Breast epithelium (tissue), 4 donors: Measurements from ENCODE around the gene TRMU. TPM values are rescaled to one million over a fixed set of nuclear protein-coding genes. Genes with fewer than 3 reads are reported as not detected.

Source experiments
- DNase-seq, 2 donors: peaks; one replicate each; pipeline ENCODE4 v3.0.0-alpha.2; 2019; ENCODE audit warnings: low spot score in 2 of 2
- H3K27ac ChIP-seq, 2 donors: fragments of 200-600 bp; sonication (generic) in 1 of 2; one replicate each; pipeline ENCODE4 v1.5.1; 2016 to 2019; ENCODE audit warnings: mild to moderate bottlenecking in 1 of 2
- H3K27me3 ChIP-seq, 2 donors: fragments of 200-600 bp; sonication (generic) in 1 of 2; one replicate each; pipeline versions ENCODE4 v1.5.1 to v1.6.0; 2017 to 2019; ENCODE audit warnings: control low read depth in 1 of 2, mild to moderate bottlenecking in 1 of 2
- H3K36me3 ChIP-seq: fragments of 200-600 bp; one replicate; pipeline ENCODE4 v1.5.1; 2019
- H3K4me1 ChIP-seq, 2 donors: fragments of 200-600 bp; sonication (generic); one replicate each; pipeline ENCODE4 v1.5.1; 2016 to 2019; ENCODE audit warnings: control low read depth in 1 of 2
- H3K4me3 ChIP-seq, 3 donors: fragments of 200-600 bp; sonication (generic); 1 replicate in 2 of 3; 2 replicates in 1 of 3; pipeline ENCODE4 v1.5.1; 2016 to 2019; ENCODE audit warnings: mild to moderate bottlenecking in 3 of 3, moderate library complexity in 2 of 3
- H3K9me3 ChIP-seq, 2 donors: fragments of 200-600 bp; sonication (generic) in 1 of 2; one replicate each; pipeline ENCODE4 v1.5.1; 2016 to 2019; ENCODE audit warnings: control low read depth in 1 of 2
- CTCF ChIP-seq, 3 donors: fragments of 450-650 bp; IDR thresholded peaks; one replicate each; pipeline ENCODE4 v1.5.1; 2016 to 2017; ENCODE audit warnings: antibody characterized with exemption in 3 of 3, mild to moderate bottlenecking in 3 of 3, moderate library complexity in 3 of 3
- POLR2A ChIP-seq: fragments of 450-650 bp; IDR thresholded peaks from one replicate; pipeline ENCODE4 v1.6.1; 2016; ENCODE audit warnings: antibody characterized with exemption, mild to moderate bottlenecking, moderate library complexity
- POLR2AphosphoS5 ChIP-seq, 3 donors: sonication (generic); formaldehyde crosslinking; IDR thresholded peaks; one replicate each; pipeline ENCODE4 v1.6.1; 2017; ENCODE audit warnings: antibody characterized with exemption in 3 of 3
- intact Hi-C: fragments of 100-400 bp; cut with DNase I; formaldehyde crosslinking; loops from one replicate; pipeline ENCODE4 v1.15.1; 2023; ENCODE audit warnings: low total_unique reads
- total RNA-seq, 3 donors: library from RNA; depleted of rRNA; stranded (reverse); fragments of >200 nt; gene quantifications; one replicate each; pipeline ENCODE4 v1.1.0, GENCODE V29; 2016

Gene TRMU
- total RNA-seq, 3 donors from 2014 or later = 25.4 to 40.6 (median 37.6) TPM

- Histone ChIP-seq H3K36me3 (no peaks in the 10 kb centered on the region), H3K27me3 (no peaks in the 10 kb centered on the region), H3K4me3 (no peak overlapping the region), H3K27ac (no peak overlapping the region), H3K9me3 (no peaks in the 10 kb centered on the region), H3K4me1 (no peaks in the 10 kb centered on the region)
- no peak for TF ChIP-seq CTCF (IDR thresholded peaks at IDR 0.05)
- TF ChIP-seq POLR2AphosphoS5 (IDR thresholded peaks at IDR 0.05) = no peak
- TF ChIP-seq POLR2A = no peak
- intact Hi-C loops = no loop called here
- DNase-seq = no peak
Measured at GRCh38 chr22:46366801-46367706, 31.5 kb downstream of the TRMU start.

GRCh38 chr22:46367707-46368191 is 32.2 kb downstream of the TRMU start:
- no peak overlapping the region for H3K27ac ChIP-seq
- H3K36me3 ChIP-seq = no peaks in the 10 kb centered on the region
- no peaks in the 10 kb centered on the region for H3K4me1 ChIP-seq
- intact Hi-C loops = no loop called here
- H3K27me3 ChIP-seq = no peaks in the 10 kb centered on the region
- DNase-seq = no peak
- no peak overlapping the region for H3K4me3 ChIP-seq
- no peak for TF ChIP-seq POLR2AphosphoS5 (IDR thresholded peaks at IDR 0.05)
- no peak for TF ChIP-seq POLR2A
- peak; percentile 48 to 78 (median 71) for TF ChIP-seq CTCF (IDR thresholded peaks at IDR 0.05)
- no peaks in the 10 kb centered on the region for H3K9me3 ChIP-seq

GRCh38 chr22:46368422-46368821 is 32.9 kb downstream of the TRMU start:
- intact Hi-C loops = no loop called here
- no peaks in the 10 kb centered on the region for H3K36me3 ChIP-seq
- no peak overlapping the region for H3K4me3 ChIP-seq
- H3K9me3 ChIP-seq = no peaks in the 10 kb centered on the region
- no peak for TF ChIP-seq CTCF (IDR thresholded peaks at IDR 0.05)
- TF ChIP-seq POLR2A = no peak
- TF ChIP-seq POLR2AphosphoS5 (IDR thresholded peaks at IDR 0.05) = no peak
- H3K27ac ChIP-seq = no peak overlapping the region
- H3K27me3 ChIP-seq = no peaks in the 10 kb centered on the region
- DNase-seq = no peak
- H3K4me1 ChIP-seq = no peaks in the 10 kb centered on the region

- Histone ChIP-seq H3K4me1 (no peaks in the 10 kb centered on the region), H3K27ac (no peak overlapping the region), H3K4me3 (no peak overlapping the region), H3K9me3 (no peaks in the 10 kb centered on the region), H3K36me3 (no peaks in the 10 kb centered on the region), H3K27me3 (no peaks in the 10 kb centered on the region)
- no peak for TF ChIP-seq CTCF (IDR thresholded peaks at IDR 0.05)
- no peak for TF ChIP-seq POLR2A
- TF ChIP-seq POLR2AphosphoS5 (IDR thresholded peaks at IDR 0.05) = no peak
- intact Hi-C loops = no loop called here
- DNase-seq = no peak
Measured at GRCh38 chr22:46368871-46369715, 33.6 kb downstream of the TRMU start.
